Activated T-cell treated with anti-CD3 and anti-CD28 coated beads, Interleukin-2, amount 50 U/mL, for 24 hours (primary cell): ENCODE measurements around the gene TEKT3.

ENCODE experiments used
- DNase-seq: peaks from one replicate; pipeline ENCODE4 v3.0.0-alpha.2; 2020
- H3K27ac Mint-ChIP-seq: 2 replicates; pipeline ENCODE4 v1.8.0; 2020; ENCODE audit warnings: mild to moderate bottlenecking, mixed read lengths
- H3K27me3 Mint-ChIP-seq: 2 replicates; pipeline ENCODE4 v1.8.0; 2020; ENCODE audit warnings: mixed read lengths
- H3K36me3 Mint-ChIP-seq: 2 replicates; pipeline ENCODE4 v1.8.0; 2020; ENCODE audit warnings: low read depth, mixed read lengths
- H3K4me1 Mint-ChIP-seq: 2 replicates; pipeline ENCODE4 v1.8.0; 2020; ENCODE audit warnings: low read depth, mixed read lengths
- H3K4me3 Mint-ChIP-seq: 2 replicates; pipeline ENCODE4 v1.8.0; 2020; ENCODE audit warnings: mild to moderate bottlenecking, moderate library complexity, mixed read lengths
- H3K9me3 Mint-ChIP-seq: 2 replicates; pipeline ENCODE4 v1.8.0; 2020; ENCODE audit warnings: mixed read lengths

Gene TEKT3

GRCh38 chr17:15364615-15365014, 23.2 kb upstream of the TEKT3 start:
- no peak overlapping the region for H3K27ac Mint-ChIP-seq
- no peaks in the 10 kb centered on the region for H3K36me3 Mint-ChIP-seq
- no peaks in the 10 kb centered on the region for H3K9me3 Mint-ChIP-seq
- DNase-seq: no peak
- H3K4me1 Mint-ChIP-seq: no peaks in the 10 kb centered on the region
- H3K27me3 Mint-ChIP-seq: peaks cover 9% of the 10 kb centered on the region
- H3K4me3 Mint-ChIP-seq: no peak overlapping the region

GRCh38 chr17:15363702-15364101, 22.3 kb upstream of the TEKT3 start:
- DNase-seq: no peak
- Mint-ChIP-seq H3K9me3 (no peaks in the 10 kb centered on the region), H3K36me3 (no peaks in the 10 kb centered on the region), H3K27ac (no peak overlapping the region), H3K4me3 (no peak overlapping the region), H3K27me3 (peaks cover 9% of the 10 kb centered on the region), H3K4me1 (no peaks in the 10 kb centered on the region)

GRCh38 chr17:15361592-15361991, 20.2 kb upstream of the TEKT3 start:
- H3K9me3 Mint-ChIP-seq: no peaks in the 10 kb centered on the region
- H3K4me3 Mint-ChIP-seq: no peak overlapping the region
- no peak for DNase-seq
- H3K36me3 Mint-ChIP-seq: no peaks in the 10 kb centered on the region
- H3K27ac Mint-ChIP-seq: no peak overlapping the region
- no peaks in the 10 kb centered on the region for H3K4me1 Mint-ChIP-seq
- H3K27me3 Mint-ChIP-seq: peaks cover 5% of the 10 kb centered on the region

- H3K4me3 Mint-ChIP-seq: no peak overlapping the region
- H3K9me3 Mint-ChIP-seq: no peaks in the 10 kb centered on the region
- no peaks in the 10 kb centered on the region for H3K36me3 Mint-ChIP-seq
- peaks cover 5% of the 10 kb centered on the region for H3K27me3 Mint-ChIP-seq
- no peak for DNase-seq
- H3K27ac Mint-ChIP-seq: no peak overlapping the region
- H3K4me1 Mint-ChIP-seq: no peaks in the 10 kb centered on the region
Observed at GRCh38 chr17:15361151-15361550, 19.8 kb upstream of the TEKT3 start.

GRCh38 chr17:15354256-15354655, 12.9 kb upstream of the TEKT3 start:
- DNase-seq: no peak
- Mint-ChIP-seq H3K27ac (no peak overlapping the region), H3K9me3 (no peaks in the 10 kb centered on the region), H3K36me3 (no peaks in the 10 kb centered on the region), H3K4me3 (no peak overlapping the region), H3K4me1 (no peaks in the 10 kb centered on the region), H3K27me3 (peaks cover 44% of the 10 kb centered on the region)

GRCh38 chr17:15351925-15352324, 10.5 kb upstream of the TEKT3 start:
- H3K27ac Mint-ChIP-seq: no peak overlapping the region
- H3K4me1 Mint-ChIP-seq: no peaks in the 10 kb centered on the region
- H3K4me3 Mint-ChIP-seq: no peak overlapping the region
- no peaks in the 10 kb centered on the region for H3K36me3 Mint-ChIP-seq
- no peaks in the 10 kb centered on the region for H3K9me3 Mint-ChIP-seq
- DNase-seq: no peak
- peaks cover 59% of the 10 kb centered on the region for H3K27me3 Mint-ChIP-seq

GRCh38 chr17:15351478-15351840, 10.1 kb upstream of the TEKT3 start:
- Mint-ChIP-seq H3K4me3 (no peak overlapping the region), H3K4me1 (no peaks in the 10 kb centered on the region), H3K27ac (no peak overlapping the region), H3K36me3 (no peaks in the 10 kb centered on the region), H3K9me3 (no peaks in the 10 kb centered on the region), H3K27me3 (peaks cover 63% of the 10 kb centered on the region)
- DNase-seq: no peak

GRCh38 chr17:15350777-15351477, 9.5 kb upstream of the TEKT3 start:
- DNase-seq: no peak
- no peak overlapping the region for H3K27ac Mint-ChIP-seq
- no peaks in the 10 kb centered on the region for H3K9me3 Mint-ChIP-seq
- no peak overlapping the region for H3K4me3 Mint-ChIP-seq
- no peaks in the 10 kb centered on the region for H3K36me3 Mint-ChIP-seq
- no peaks in the 10 kb centered on the region for H3K4me1 Mint-ChIP-seq
- peaks cover 66% of the 10 kb centered on the region for H3K27me3 Mint-ChIP-seq

- Mint-ChIP-seq H3K4me3 (no peak overlapping the region), H3K9me3 (no peaks in the 10 kb centered on the region), H3K4me1 (no peaks in the 10 kb centered on the region), H3K27me3 (peaks cover 70% of the 10 kb centered on the region), H3K36me3 (no peaks in the 10 kb centered on the region), H3K27ac (no peak overlapping the region)
- no peak for DNase-seq
Observed at GRCh38 chr17:15349119-15349518, 7.7 kb upstream of the TEKT3 start.

GRCh38 chr17:15348021-15348420, 6.6 kb upstream of the TEKT3 start:
- Mint-ChIP-seq H3K9me3 (no peaks in the 10 kb centered on the region), H3K36me3 (no peaks in the 10 kb centered on the region), H3K27ac (no peak overlapping the region), H3K4me3 (no peak overlapping the region), H3K4me1 (no peaks in the 10 kb centered on the region), H3K27me3 (peaks cover 77% of the 10 kb centered on the region)
- no peak for DNase-seq

GRCh38 chr17:15346066-15346595, 4.7 kb upstream of the TEKT3 start:
- no peak overlapping the region for H3K27ac Mint-ChIP-seq

GRCh38 chr17:15343749-15344148, 2.4 kb upstream of the TEKT3 start:
- H3K4me3 Mint-ChIP-seq: no peak overlapping the region
- peaks cover 9% of the 10 kb centered on the region for H3K4me1 Mint-ChIP-seq
- H3K36me3 Mint-ChIP-seq: no peaks in the 10 kb centered on the region
- DNase-seq: no peak
- H3K27ac Mint-ChIP-seq: no peak overlapping the region
- H3K9me3 Mint-ChIP-seq: no peaks in the 10 kb centered on the region
- peaks cover 79% of the 10 kb centered on the region for H3K27me3 Mint-ChIP-seq

More at GRCh38 chr17:15346066-15346595, 4.7 kb upstream of the TEKT3 start:
- no peak for DNase-seq
- peaks cover 76% of the 10 kb centered on the region for H3K27me3 Mint-ChIP-seq
- no peaks in the 10 kb centered on the region for H3K36me3 Mint-ChIP-seq
- H3K4me1 Mint-ChIP-seq: peaks cover 5% of the 10 kb centered on the region
- H3K4me3 Mint-ChIP-seq: no peak overlapping the region
- H3K9me3 Mint-ChIP-seq: no peaks in the 10 kb centered on the region

- Mint-ChIP-seq H3K27me3 (peaks cover 71% of the 10 kb centered on the region), H3K4me3 (no peak overlapping the region), H3K27ac (no peak overlapping the region), H3K36me3 (no peaks in the 10 kb centered on the region), H3K9me3 (no peaks in the 10 kb centered on the region), H3K4me1 (peaks cover 9% of the 10 kb centered on the region)
- DNase-seq: no peak
Observed at GRCh38 chr17:15342460-15342859, 1.1 kb upstream of the TEKT3 start.

- peaks cover 9% of the 10 kb centered on the region for H3K4me1 Mint-ChIP-seq
- H3K27ac Mint-ChIP-seq: no peak overlapping the region
- H3K27me3 Mint-ChIP-seq: peaks cover 74% of the 10 kb centered on the region
- H3K4me3 Mint-ChIP-seq: no peak overlapping the region
- no peaks in the 10 kb centered on the region for H3K36me3 Mint-ChIP-seq
- H3K9me3 Mint-ChIP-seq: no peaks in the 10 kb centered on the region
- DNase-seq: no peak
Observed at GRCh38 chr17:15341966-15342365, 569 bp upstream of the TEKT3 start.

- DNase-seq: no peak
- Mint-ChIP-seq H3K27me3 (peaks cover 72% of the 10 kb centered on the region), H3K27ac (no peak overlapping the region), H3K36me3 (no peaks in the 10 kb centered on the region), H3K9me3 (peaks cover 3% of the 10 kb centered on the region), H3K4me1 (peaks cover 9% of the 10 kb centered on the region), H3K4me3 (peak overlapping the region; percentile 55)
Observed at GRCh38 chr17:15340966-15341365, 431 bp downstream of the TEKT3 start.

- H3K27me3 Mint-ChIP-seq: peaks cover 50% of the 10 kb centered on the region
- H3K4me1 Mint-ChIP-seq: no peaks in the 10 kb centered on the region
- no peaks in the 10 kb centered on the region for H3K36me3 Mint-ChIP-seq
- no peak overlapping the region for H3K4me3 Mint-ChIP-seq
- H3K9me3 Mint-ChIP-seq: peaks cover 7% of the 10 kb centered on the region
- DNase-seq: no peak
- H3K27ac Mint-ChIP-seq: no peak overlapping the region
Observed at GRCh38 chr17:15335446-15335845, 6.0 kb downstream of the TEKT3 start.
